GM19324 (cell line): ENCODE measurements around the gene GGN.
"Not testable (repeated sequence)": the region's sequence is repeated elsewhere in the genome, so short reads cannot be mapped to it uniquely, and the experiment has no call there.

Source experiments
- ATAC-seq: cut with Tn5 transposase; IDR thresholded peaks from one replicate; pipeline ENCODE4 v1.9.1; 2021; ENCODE audit warnings: mild to moderate bottlenecking, moderate library complexity; ENCODE audit not compliant: unreplicated experiment, low FRiP score

The GGN gene

GRCh38 chr19:38367041-38367440 is 20.8 kb downstream of the GGN start:
- no peak for ATAC-seq

DNA sequence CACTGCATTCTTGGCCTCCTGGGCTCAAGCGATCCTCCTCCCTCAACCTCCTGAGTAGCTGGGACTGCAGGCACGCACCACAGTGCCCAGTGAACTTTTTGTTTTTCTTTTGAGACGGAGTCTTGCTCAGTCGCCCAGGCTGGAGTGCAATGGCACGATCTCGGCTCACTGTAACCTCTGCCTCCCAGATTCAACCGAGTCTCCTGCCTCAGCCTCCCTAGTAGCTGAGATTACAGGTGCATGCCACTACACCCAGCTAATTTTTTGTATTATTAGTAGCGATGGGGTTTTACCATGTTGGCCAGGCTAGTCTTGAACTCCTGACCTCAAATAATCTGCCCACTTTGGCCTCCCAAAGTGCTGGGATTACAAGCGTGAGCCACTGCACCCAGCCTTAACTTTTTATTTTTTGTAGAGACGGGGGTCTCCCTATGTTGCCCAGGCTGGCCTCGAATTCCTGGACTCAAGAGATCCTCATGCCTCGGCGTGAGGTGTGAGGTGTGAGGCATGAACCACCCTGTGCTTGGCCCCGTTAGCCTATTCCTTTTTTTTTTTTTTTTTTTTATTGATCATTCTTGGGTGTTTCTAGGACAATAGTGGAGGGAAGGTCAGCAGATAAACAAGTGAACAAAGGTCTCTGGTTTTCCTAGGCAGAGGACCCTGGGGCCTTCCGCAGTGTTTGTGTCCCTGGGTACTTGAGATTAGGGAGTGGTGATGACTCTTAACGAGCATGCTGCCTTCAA is 24.7 kb downstream of the GGN start:
- not testable (repeated sequence) for ATAC-seq

DNA sequence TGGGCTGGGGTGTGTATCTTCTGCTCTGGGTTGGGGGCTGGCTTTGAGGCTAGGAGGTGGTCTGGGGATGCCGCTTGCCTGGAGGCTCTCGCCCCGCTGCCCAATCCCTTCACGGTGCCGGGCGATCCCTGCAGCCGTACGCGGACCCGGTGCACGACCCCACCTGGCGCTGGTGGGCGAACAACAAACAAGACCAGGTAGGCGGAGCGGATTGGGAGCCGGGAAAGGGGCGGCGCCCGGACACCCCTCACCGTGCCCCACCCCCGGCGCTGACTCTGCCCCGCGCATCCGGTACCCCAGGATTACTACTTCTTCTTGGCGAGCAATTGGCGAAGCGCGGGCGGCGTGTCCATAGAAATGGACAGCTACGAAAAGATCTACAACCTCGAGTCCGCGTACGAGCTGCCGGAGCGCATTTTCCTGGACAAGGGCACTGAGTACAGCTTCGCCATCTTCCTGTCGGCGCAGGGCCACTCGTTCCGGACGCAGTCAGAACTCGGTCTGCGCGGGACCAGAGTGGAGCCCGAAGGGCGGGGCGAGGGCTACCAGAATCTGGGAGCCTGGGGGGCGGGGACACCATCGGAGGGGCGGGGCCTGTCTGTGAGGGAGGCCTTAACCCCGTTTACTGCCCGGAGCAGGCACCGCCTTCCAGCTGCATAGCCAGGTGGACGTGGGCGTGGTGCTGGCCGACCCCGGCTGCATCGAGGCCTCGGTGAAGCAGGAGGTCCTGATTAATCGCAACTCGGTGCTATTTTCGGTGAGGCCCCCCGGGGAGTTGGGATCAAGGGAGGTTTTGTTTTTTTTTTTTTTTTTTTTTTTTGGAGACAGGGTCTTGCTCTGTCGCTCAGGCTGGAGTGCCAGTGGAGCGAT is 25.5 kb downstream of the GGN start:
- ATAC-seq = no peak

- no peak for ATAC-seq
Measured at GRCh38 chr19:38361633-38362075, 26.2 kb downstream of the GGN start.

GRCh38 chr19:38360839-38361631 is 26.8 kb downstream of the GGN start:
- ATAC-seq = no peak

DNA sequence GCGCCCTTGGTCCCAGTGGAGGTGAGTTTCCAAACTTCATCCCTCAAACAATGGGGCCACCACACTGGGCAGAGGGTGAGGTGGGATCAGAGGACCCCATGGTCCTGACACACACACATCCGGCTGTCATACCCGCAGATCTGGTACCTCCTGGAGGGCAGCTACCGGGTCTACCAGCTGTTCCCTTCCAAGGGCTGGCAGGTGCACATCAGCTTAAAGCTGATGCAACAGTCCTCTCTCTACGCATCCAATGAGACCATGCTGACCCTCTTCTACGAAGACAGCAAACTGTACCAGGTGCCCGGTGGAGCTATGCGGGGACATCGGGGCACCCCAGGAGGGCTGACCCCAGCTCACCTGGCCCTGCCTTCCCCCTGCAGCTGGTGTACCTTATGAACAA is 27.5 kb downstream of the GGN start:
- ATAC-seq = no peak

DNA sequence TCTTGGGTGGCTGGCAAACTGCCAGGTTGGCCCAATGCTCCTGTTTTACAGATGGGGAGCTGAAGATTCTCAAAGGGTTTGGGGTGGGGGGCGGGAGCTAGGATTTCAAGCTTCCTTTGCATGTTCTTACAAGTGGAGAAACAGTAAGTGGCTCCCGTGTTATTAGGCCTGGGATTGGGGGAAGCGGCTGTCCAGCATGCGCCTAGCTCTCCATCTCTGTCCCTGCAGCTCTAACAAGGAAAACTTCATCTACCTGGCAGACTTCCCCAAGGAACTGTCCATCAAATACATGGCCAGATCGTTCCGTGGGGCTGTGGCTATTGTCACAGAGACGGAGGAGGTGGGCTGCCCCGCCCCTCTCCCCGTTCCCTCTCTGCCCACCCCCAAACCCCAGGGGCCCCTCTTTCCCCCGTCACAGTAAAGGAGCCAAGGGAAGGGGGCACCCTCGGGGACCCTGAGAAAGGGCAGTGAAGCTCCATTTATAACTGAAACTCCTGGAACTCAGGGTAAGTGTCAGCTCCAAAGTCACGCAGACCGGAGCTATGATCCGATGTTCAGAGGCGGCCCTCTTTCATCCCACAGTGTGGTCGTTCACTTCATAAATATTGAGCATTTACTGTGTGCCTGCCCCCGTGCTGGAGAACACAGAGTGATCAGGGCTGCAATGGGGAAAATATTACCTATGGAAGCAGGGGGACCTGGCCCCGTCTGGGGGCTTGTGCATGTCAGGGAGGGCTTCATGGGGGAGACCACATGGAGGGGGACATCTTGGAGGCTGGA is 28.4 kb downstream of the GGN start:
- ATAC-seq = no peak

DNA sequence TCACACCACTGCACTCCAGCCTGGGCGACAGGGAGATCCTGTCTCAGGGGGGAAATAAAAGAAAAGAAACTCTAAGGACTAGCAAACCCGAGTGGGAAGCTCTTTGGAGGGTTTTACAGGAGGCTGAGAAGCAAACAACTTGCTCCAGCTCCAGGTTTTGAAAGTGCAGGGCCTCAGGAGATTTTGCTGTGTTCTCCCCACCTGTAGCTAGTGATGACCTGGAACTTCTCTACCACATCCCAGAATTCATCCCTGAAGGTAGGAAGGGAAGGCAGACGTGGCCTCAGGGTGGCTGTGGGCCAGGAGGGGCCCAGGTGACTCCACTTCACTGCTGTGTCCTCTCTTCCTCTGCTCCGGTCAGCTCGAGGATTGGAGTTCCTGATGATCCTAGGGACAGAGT is 29.8 kb downstream of the GGN start:
- ATAC-seq = no peak

- ATAC-seq = no peak
Measured at GRCh38 chr19:38355728-38356725, 31.8 kb downstream of the GGN start.

- no peak for ATAC-seq
Measured at GRCh38 chr19:38352611-38353010, 35.2 kb downstream of the GGN start.

- ATAC-seq = no peak
Measured at GRCh38 chr19:38351865-38352395, 35.9 kb downstream of the GGN start.

- no peak for ATAC-seq
Measured at GRCh38 chr19:38350883-38351282, 37.0 kb downstream of the GGN start.

- ATAC-seq = no peak
Measured at GRCh38 chr19:38346837-38347236, 41.0 kb downstream of the GGN start.

DNA sequence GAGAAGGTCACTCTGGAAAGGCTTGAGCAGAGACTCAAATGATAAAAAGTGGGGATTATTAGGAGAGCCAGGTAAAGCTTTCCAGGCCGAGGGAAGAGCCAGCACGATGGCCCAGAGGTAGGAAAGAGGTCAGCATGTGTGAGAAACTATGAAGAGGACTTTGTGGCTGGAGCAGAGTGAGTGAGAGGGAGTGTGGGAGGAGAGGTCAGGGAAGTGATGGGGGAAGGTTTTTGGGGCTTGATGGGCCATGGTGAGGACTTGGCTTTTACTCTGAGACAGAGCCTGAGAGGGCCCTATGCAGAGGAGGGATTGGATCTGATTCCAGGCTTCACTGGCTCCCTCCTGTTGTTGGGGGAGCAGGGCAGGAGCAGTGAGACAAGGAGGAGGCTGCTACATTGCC is 46.9 kb downstream of the GGN start:
- no peak for ATAC-seq

GRCh38 chr19:38339011-38339410 is 48.8 kb downstream of the GGN start:
- ATAC-seq = not testable (repeated sequence)

DNA sequence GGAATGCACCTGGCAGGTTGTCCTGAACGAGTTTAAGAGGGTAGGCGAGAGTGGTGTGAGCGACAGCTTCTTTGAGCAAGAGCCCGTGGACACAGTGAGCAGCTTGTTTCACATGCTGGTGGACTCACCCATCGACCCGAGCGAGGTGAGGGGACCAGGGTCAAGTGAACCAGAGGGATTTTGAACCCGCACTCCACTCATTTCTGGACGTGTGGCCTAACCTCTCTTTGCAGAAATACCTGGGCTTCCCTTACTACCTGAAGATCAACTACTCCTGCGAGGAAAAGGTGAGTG is 50.5 kb downstream of the GGN start:
- ATAC-seq = no peak

GRCh38 chr19:38336638-38337359 is 51.0 kb downstream of the GGN start:
- peak; percentile 57 for ATAC-seq

DNA sequence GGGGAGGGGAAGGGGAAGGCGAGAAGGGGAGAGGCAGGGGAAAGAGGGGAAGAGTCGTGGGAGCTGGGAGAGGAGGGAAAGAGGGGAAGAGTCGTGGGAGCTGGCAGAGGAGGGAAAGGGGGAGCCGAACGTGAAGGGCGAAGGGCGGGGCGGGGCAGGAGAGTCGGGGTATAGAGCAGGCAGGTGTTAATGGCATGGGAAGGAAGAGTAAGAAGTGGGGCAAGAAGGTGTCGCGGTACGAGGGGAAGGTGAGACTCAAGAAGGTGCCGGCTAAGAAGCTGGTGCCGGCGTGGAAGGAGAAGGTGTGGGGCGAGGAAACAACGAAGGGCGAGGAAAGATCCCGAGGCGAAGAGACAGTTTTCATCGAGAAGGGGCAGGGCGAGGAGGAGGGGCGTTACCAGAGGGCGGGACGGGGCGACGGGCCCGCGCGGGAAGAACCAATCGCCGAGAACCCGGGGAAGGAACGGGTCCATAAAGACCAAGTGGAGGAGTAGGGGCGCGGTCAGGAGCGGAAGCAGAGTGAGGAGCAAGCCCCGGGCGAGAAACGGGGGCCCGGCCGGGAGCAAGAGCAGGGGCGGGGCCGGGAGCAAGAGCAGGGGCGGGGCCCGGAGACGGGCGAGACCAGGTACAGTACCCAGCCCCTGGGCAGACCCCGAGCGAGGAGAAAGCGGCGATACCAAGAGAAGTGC is 51.7 kb downstream of the GGN start:
- peak; percentile 73 for ATAC-seq
